Nucleus accumbens (tissue), 56 donors: Measurements from ENCODE around the gene DDX47.
"Not testable (repeated sequence)": the region's sequence is repeated elsewhere in the genome, so short reads cannot be mapped to it uniquely, and the experiment has no call there.

ENCODE experiments used
- DNase-seq, 56 donors: peaks; one replicate each; lab custom pipeline; 2025; lab: John Stamatoyannopoulos, UW

DDX47 gene

GRCh38 chr12:12796928-12797793 is 16.0 kb upstream of the DDX47 start:
- no peak for DNase-seq

- DNase-seq: no peak
These were observed 15.4 kb upstream of the DDX47 start for GRCh38 chr12:12797794-12798152.

- no peak for DNase-seq
These were observed 14.7 kb upstream of the DDX47 start for GRCh38 chr12:12798480-12798879.

- no peak for DNase-seq
These were observed 13.8 kb upstream of the DDX47 start for GRCh38 chr12:12799163-12799920.

- DNase-seq: no peak
These were observed 12.6 kb upstream of the DDX47 start for GRCh38 chr12:12800406-12801180.

- DNase-seq: not testable (repeated sequence)
These were observed 11.5 kb upstream of the DDX47 start for GRCh38 chr12:12801656-12802055.

GRCh38 chr12:12803186-12803585 is 10.0 kb upstream of the DDX47 start:
- peak in 9 of 56 donors; percentile 4 to 31 (median 10) for DNase-seq

- DNase-seq: no peak
These were observed 9.1 kb upstream of the DDX47 start for GRCh38 chr12:12804011-12804410.

- DNase-seq: no peak
These were observed 8.7 kb upstream of the DDX47 start for GRCh38 chr12:12804432-12804886.

GRCh38 chr12:12806784-12807516 is 6.2 kb upstream of the DDX47 start:
- DNase-seq: no peak

GRCh38 chr12:12807517-12807903 is 5.6 kb upstream of the DDX47 start:
- not testable (repeated sequence) for DNase-seq

GRCh38 chr12:12807970-12808702 is 5.0 kb upstream of the DDX47 start:
- peak in 5 of 56 donors; percentile 4 to 27 (median 15) for DNase-seq

- DNase-seq: no peak
These were observed 2.6 kb upstream of the DDX47 start for GRCh38 chr12:12810553-12811021.

- peak in 1 of 56 donors; percentile 16 for DNase-seq
These were observed 1.8 kb upstream of the DDX47 start for GRCh38 chr12:12811343-12811742.

GRCh38 chr12:12812174-12812573 is 972 bp upstream of the DDX47 start:
- DNase-seq: no peak

- DNase-seq: no peak
These were observed 477 bp upstream of the DDX47 start for GRCh38 chr12:12812618-12813119.

- DNase-seq: no peak
These were observed 4.5 kb downstream of the DDX47 start for GRCh38 chr12:12817616-12818015.

GRCh38 chr12:12818701-12819100 is 5.6 kb downstream of the DDX47 start:
- no peak for DNase-seq

GRCh38 chr12:12819221-12819620 is 6.1 kb downstream of the DDX47 start:
- no peak for DNase-seq
